Suppressor macrophage treated with lipopolysaccharide for 1 hour (primary cell): ENCODE data around the gene OR6C74.

ENCODE experiments used
- DNase-seq, 3 donors: peaks; one replicate each; pipeline ENCODE4 v3.0.0-alpha.2; 2020 to 2022

Gene OR6C74

GRCh38 chr12:55244309-55244708 is at the start of gene OR6C74:
TSS of gene OR6C74 (plus strand) at chr12:55244609. CDS start at chr12:55247288, 2,679 bp downstream.
- no peak for DNase-seq

GRCh38 chr12:55220725-55221124 is 23.7 kb upstream of the OR6C74 start, which contains the start of gene OR10A7:
TSS of gene OR10A7 (plus strand) at chr12:55221025. CDS start at chr12:55221025, 0 bp downstream.
- DNase-seq, result no peak

- DNase-seq, result no peak
Measured at GRCh38 chr12:55226523-55226922, 17.9 kb upstream of the OR6C74 start.

GRCh38 chr12:55227643-55228042 is 16.8 kb upstream of the OR6C74 start:
- no peak for DNase-seq

GRCh38 chr12:55246159-55246558 is 1.8 kb downstream of the OR6C74 start:
- no peak for DNase-seq

GRCh38 chr12:55250944-55251343 is 6.5 kb downstream of the OR6C74 start:
- DNase-seq, result no peak

- no peak for DNase-seq
Measured at GRCh38 chr12:55253281-55253680, 8.9 kb downstream of the OR6C74 start.

GRCh38 chr12:55256831-55257230 is 12.4 kb downstream of the OR6C74 start:
- no peak for DNase-seq

- no peak for DNase-seq
Measured at GRCh38 chr12:55258303-55258702, 13.9 kb downstream of the OR6C74 start.

GRCh38 chr12:55280991-55281390 is 36.6 kb downstream of the OR6C74 start:
- no peak for DNase-seq

- DNase-seq, result no peak
Measured at GRCh38 chr12:55289999-55290398, 45.6 kb downstream of the OR6C74 start.
